Measurements from ENCODE around the gene CHD9.

CHD9 gene

DNA sequence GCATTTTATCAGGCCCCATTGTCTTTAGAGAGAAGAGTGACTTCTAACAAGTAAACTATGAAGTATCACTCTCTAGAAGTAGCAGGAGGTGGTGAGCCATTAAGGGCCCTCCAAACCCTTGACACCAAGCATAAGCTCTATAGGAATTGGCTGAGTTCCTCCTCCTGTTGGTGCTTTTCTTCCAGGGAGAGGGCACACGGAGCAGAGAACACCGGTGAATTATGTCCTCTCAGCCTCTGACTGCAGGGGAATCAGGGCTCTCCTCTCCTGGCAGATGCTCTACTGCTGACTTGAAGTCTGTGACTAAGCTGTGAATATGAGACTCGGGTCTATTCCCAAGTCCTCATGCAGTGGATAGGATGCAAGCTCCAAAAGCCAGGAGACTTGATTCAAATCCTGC, 32.3 kb downstream of the CHD9 start:
- Mint-ChIP-seq H3K36me3 (peaks cover 8 to 26% of the 10 kb centered on the region in 2 donors), H3K9me3 (no peaks in the 10 kb centered on the region), H3K4me3 (no peak overlapping the region), H3K4me1 (peaks cover 39 to 66% of the 10 kb centered on the region in 2 donors), H3K27me3 (no peaks in the 10 kb centered on the region), H3K27ac (no peak overlapping the region)
- DNase-seq = no peak
- ATAC-seq (replicated peaks) = no peak

DNA sequence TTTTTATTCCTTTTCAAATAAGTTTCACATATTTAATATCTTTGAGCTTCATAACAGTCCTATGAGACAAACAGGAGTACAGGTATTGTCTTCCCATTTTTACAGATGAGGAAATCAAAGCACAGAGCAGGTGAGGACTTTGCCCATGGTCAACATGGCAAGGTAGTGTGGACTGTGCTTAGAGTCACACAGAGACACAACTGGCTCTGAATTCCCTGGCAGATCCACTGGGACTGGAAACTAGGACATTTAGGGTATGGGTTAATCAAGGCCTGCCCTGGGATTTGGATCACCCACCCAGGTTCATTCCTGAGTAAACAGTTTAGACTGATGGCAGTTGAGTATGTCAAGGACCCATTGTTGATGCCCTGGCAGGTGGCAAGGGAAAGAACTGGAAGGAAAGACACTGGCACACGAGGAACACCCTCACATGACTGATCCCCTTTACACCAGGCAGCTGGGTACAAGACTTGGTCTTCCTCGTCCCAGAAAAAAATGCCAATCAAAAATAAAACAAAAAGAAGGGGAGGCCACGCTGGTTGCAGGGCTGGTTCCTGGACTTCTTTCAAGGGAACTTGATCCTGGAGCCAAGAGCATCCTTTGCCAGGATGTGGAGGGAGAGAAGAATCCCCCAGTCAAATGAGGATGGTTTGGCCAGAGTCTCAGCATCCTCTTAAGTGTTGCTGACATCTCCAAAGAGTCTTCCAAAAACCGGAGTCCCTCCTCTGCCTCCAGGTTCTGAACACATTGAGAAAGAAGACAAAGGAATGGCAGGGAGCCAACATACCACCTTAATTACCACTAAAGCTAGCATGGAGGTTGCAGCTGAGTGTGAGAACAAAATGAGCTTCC, 34.9 kb downstream of the CHD9 start:
- Mint-ChIP-seq H3K4me3 (no peak overlapping the region), H3K9me3 (no peaks in the 10 kb centered on the region), H3K27me3 (no peaks in the 10 kb centered on the region), H3K27ac (no peak overlapping the region), H3K36me3 (peaks cover 0 to 11% of the 10 kb centered on the region in 2 donors), H3K4me1 (peaks cover 50 to 74% of the 10 kb centered on the region in 2 donors)
- ATAC-seq (replicated peaks) (no peak), DNase-seq (no peak)

DNA sequence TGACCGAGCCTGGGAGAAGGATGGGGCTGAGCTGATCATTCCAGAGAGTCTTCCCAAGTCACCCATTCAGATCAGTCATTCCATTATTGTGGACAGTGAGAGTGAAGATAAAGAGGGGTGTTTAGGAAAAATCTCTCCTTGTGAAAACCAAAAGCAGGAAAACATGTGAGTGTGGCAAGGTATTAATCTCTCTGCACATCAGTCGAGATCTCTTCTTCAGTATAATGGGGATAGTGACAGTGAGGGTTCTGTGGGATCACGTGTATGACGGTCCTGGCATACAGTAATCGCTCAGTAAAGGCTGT, 35.4 kb downstream of the CHD9 start:
- H3K4me1 Mint-ChIP-seq = peaks cover 50 to 77% of the 10 kb centered on the region in 2 donors
- peak overlapping the region; percentile 80 for H3K27ac Mint-ChIP-seq
- DNase-seq = no peak
- no peak for ATAC-seq (replicated peaks)
- H3K27me3 Mint-ChIP-seq = no peaks in the 10 kb centered on the region
- no peaks in the 10 kb centered on the region for H3K9me3 Mint-ChIP-seq
- peaks cover 0 to 11% of the 10 kb centered on the region in 2 donors for H3K36me3 Mint-ChIP-seq
- H3K4me3 Mint-ChIP-seq = peak overlapping the region; percentile 57 to 60

DNA sequence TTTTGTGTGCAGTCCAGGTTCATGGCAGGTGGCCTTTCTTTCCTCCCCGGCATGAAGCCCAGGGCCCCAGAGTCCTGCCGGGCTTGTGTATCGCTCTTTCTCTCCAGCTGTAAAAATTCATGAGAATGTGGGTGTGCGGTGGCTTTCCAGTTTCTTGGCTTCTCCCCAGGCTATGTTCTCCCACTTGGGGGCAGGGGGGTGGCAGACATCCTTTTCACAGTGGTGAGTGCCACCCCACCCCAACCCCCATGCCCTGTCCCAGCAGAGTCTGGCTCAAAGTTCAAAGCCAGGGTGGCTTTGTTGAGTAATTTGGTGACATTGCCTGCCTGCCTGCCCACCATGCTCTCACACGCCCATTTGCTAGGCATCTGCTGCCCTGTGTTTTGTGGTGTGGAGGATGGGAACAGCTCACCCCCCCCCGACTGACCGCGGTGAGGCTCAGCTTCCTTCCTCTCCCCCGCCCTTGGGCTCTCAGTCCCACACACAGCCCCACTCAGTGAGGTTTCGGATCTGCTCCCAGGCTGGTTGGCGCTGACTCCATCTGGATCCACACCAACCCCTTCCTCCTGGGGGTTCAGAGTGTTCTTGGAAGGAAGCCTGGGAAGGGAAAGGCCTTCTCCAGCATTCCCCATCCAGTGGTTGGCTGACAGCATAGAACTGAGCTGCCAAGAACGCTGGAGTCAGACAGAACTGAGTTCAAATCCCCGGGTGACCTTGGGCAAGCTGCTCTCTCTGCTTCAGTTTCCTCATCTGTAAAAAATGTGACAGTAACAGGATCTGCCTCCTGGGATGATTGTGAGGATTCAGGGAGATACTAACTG, 36.0 kb downstream of the CHD9 start:
- H3K4me3 Mint-ChIP-seq = peak overlapping the region; percentile 57 to 60

DNA sequence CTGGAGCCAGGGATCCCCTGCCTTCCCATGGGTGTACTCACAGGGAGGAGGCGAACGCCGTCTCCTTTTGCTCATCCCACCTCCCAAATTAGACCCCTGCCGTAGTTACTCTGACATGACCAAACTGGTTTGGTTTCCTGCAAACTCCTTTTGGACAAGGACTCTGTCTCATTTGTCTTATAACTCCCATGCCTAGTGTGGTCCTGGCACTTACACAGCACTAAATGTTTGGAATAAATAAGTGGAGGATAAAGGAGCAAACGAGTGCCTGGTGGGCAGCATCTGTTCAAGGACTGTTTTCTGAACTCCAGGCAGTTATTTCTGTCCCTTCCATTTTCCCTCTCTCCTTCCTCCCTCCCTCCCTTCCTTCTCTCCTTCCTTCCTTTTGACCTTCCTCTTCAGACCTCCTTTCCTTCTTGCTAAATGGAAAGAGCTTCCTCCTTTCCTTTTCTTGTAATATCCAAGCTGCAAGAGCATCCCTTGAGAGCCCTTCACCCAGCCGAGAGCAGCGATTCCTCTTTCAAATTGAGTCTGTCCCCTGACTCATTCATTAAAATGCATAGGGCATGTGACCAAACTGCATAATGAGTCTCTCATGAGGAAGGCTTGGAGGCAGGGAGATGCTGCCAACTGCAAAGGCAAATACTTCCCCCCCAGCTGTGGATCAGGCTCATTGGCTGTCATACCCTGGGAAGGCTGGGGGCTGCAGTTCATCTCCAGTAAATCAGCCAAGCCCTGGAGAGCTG, 36.8 kb downstream of the CHD9 start:
- no peaks in the 10 kb centered on the region for H3K27me3 Mint-ChIP-seq
- ATAC-seq (replicated peaks) = peak; percentile 89 to 91
- peak; percentile 59 for DNase-seq
- H3K36me3 Mint-ChIP-seq = peaks cover 0 to 7% of the 10 kb centered on the region in 2 donors
- H3K4me3 Mint-ChIP-seq = peak overlapping the region; percentile 68 to 72
- H3K4me1 Mint-ChIP-seq = peaks cover 43 to 68% of the 10 kb centered on the region in 2 donors
- H3K9me3 Mint-ChIP-seq = no peaks in the 10 kb centered on the region
- peak overlapping the region; percentile 39 for H3K27ac Mint-ChIP-seq

More for the DNA sequence above, 36.0 kb downstream of the CHD9 start:
- Mint-ChIP-seq H3K4me1 (peaks cover 44 to 72% of the 10 kb centered on the region in 2 donors), H3K27ac (peak overlapping the region; percentile 80), H3K9me3 (no peaks in the 10 kb centered on the region), H3K27me3 (no peaks in the 10 kb centered on the region), H3K36me3 (peaks cover 0 to 7% of the 10 kb centered on the region in 2 donors)
- ATAC-seq (replicated peaks) (peak; percentile 59 to 61), DNase-seq (peak; percentile 48)

DNA sequence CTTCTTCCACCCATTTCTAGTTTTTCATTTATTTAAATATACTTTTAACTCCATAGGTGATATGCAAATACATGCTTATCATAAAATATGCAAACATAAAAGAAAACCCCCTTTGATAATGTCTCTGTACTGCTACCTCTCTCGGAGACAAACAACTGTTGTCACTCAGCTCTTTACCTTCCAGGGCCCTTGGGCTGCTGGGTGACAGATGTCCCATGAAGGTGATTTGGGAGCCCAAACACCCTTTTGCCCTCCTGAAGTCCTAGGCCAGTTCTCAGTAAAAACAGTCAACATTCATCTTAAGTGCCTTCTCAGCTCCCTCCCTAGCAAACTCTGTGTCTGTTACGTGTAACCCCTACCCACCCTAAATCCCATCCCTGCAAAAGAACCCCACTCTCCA, 37.5 kb downstream of the CHD9 start:
- ATAC-seq (replicated peaks) (no peak), DNase-seq (no peak)
- Mint-ChIP-seq H3K4me1 (peaks cover 43 to 64% of the 10 kb centered on the region in 2 donors), H3K27me3 (no peaks in the 10 kb centered on the region), H3K9me3 (no peaks in the 10 kb centered on the region), H3K36me3 (peaks cover 1 to 9% of the 10 kb centered on the region in 2 donors), H3K4me3 (peak overlapping the region in 1 of 2 donors; percentile 25), H3K27ac (no peak overlapping the region)

DNA sequence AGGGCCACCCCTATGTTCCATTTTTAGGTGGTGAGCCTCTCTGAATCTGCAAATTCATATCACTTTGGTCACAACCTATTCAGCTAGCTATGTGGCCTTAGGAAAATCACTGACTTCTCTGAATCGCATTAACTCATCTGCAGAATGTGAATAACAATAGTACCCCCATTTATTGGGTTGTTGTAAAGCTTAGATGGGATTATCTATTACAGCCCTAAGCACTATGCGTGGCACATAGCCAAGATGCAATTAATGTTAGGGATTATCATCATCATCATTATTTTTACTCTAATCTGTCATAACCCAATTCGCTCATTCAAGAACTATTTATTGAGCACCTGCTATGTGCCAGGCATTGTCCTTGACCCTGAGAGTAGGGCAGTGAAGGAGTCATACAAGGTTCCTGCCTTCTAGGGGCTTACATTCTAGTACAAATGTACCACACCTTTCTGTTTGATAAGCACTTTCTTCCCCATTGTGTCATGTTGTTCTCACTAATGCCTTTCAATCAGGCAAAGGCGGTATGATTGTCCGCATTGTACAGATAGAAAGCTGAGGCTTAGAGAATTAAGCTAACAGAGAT, 38.5 kb downstream of the CHD9 start:
- Mint-ChIP-seq H3K27ac (peak overlapping the region; percentile 87), H3K4me1 (peaks cover 45 to 67% of the 10 kb centered on the region in 2 donors)
- no peak for DNase-seq

DNA sequence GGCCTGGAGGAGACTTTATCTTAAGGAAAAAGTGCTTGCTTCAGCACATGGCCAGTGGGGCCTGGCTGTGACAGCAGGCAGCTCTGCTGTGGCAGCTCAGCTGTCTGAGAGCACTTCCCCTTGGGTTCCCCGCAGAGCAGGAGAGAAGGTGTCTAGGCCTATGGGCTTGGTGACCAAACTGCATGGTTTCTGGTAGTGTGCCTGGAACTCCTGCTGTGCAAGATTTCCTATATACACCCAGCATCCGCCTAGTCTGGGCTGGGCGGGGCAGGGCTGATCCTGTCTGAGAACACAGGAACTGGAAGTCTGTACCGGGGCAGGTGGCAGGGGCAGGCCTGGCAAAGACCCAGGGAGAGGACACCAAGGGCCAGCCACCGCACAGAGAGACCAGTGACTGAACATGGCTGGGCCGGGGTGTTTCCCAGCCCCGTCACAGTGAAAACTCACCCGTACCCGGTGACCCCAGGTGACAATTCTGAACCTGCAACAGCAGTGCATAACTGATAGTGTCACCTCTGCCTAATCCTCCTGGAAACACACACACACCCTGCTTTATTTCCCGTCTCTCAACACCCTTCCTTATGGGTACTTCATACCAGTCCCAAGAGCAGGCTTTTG, 39.3 kb downstream of the CHD9 start:
- Mint-ChIP-seq H3K4me1 (peaks cover 53 to 74% of the 10 kb centered on the region in 2 donors), H3K27ac (peak overlapping the region; percentile 87), H3K4me3 (peak overlapping the region in 1 of 2 donors; percentile 67), H3K36me3 (peaks cover 1 to 7% of the 10 kb centered on the region in 2 donors), H3K9me3 (no peaks in the 10 kb centered on the region), H3K27me3 (no peaks in the 10 kb centered on the region)
- ATAC-seq (replicated peaks) (peak; percentile 59), DNase-seq (peak; percentile 39)

More for the DNA sequence above, 38.5 kb downstream of the CHD9 start:
- H3K36me3 Mint-ChIP-seq = peaks cover 1 to 10% of the 10 kb centered on the region in 2 donors
- no peaks in the 10 kb centered on the region for H3K9me3 Mint-ChIP-seq
- no peak for ATAC-seq (replicated peaks)
- no peak overlapping the region for H3K4me3 Mint-ChIP-seq
- no peaks in the 10 kb centered on the region for H3K27me3 Mint-ChIP-seq

DNA sequence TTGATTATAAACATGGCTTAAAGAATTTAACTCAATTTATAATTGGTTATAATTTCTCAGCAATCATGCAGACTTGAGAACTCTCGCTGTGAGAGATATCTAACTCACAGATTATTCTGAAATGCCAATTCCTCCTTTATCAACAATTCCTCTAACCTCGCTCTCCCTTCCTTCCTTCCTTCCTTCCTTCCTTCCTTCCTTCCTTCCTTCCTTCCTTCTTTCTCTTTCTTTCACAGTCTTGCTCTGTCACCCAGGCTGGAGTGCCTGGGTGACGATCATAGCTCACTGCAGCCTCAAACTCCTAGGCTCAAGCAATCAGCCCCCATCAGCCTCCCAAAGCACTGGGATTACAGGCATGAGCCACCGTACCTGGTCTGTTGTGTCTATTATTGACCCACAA, 42.4 kb downstream of the CHD9 start:
- ATAC-seq (replicated peaks) (no peak), DNase-seq (no peak)
- Mint-ChIP-seq H3K27me3 (no peaks in the 10 kb centered on the region), H3K4me1 (peaks cover 34 to 67% of the 10 kb centered on the region in 2 donors), H3K36me3 (peaks cover 1 to 4% of the 10 kb centered on the region in 2 donors), H3K4me3 (no peak overlapping the region), H3K27ac (no peak overlapping the region), H3K9me3 (no peaks in the 10 kb centered on the region)

DNA sequence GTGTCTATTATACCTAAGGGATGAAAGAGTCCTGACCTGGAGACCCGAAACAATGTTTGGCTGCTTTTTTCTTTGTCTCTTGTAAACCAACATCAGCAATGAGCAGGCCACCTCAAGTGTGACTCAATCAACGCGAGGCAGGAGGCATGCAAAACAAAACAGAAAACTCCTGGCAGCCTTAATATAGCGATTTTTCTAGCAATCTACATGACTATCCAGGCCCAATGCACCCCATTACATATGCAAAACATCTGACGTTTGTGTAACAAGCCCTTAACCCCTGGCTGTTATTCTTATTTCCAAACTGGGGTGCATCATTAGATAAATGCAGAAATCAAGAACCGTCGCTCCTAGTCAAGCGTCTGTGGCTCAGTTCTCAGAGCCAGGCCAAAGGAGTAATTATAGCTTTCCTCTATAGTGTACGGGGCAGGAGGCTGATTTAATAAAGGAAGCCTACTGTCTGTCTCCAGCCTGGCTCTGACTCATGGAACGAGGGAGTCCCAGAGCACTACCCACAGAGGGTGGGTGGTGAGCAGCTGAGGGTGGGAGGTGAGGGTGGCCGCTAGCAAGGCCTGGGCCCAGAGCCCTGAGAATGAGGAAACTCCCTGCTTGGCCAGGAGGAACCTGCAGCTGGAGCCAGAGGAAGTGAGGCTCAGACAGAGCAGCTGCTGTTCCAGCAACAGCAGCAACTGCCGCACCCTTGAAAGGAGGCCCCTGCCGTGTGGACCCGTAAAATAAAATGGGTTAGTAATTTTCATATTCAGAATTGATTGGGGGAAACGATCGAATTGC, 43.9 kb downstream of the CHD9 start:
- Mint-ChIP-seq H3K9me3 (no peaks in the 10 kb centered on the region), H3K27me3 (no peaks in the 10 kb centered on the region), H3K27ac (peak overlapping the region; percentile 96), H3K36me3 (peaks cover 1 to 4% of the 10 kb centered on the region in 2 donors), H3K4me1 (peaks cover 26 to 51% of the 10 kb centered on the region in 2 donors), H3K4me3 (peak overlapping the region; percentile 81 to 87)
- ATAC-seq (replicated peaks) (peak; percentile 87 to 88), DNase-seq (peak; percentile 77)

DNA sequence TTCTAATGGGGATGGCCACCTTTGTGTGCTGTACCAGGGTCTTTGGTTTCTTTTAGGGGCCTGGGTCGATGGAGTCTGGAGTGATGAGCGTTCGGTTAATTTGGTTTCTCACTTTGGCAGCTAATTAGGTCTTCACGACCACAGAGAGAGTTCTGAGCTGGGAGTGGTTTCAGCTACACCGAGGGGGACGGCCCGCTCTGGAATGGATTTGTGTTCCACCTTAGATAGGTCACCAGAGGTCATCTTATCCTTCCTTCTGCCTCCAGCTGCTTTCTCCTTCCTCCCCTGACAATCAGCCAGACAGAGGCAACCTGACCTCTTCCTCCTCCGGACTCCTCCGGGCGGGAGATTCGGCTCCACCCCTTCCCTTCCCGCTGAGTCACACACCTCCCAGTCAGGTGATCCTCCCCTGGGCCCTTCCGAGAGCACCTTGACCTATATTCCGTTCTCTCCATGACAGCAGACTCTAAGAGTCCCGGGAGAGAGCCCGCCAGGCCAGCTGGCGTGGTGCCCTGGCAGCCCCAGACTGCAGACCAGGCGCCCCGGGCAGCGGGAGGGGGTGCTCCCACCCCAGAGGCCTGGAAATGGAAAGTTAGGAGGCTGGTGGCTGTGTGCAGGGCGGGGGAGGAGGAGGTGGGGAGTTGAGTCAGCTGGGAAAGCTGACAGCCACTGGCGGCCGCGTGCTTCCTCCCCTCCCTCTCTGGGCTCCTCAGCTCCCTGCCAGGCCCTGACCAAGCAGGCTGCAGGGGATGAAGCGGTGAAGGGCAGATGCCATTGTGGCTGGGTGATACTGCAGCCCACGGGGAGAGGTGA, 44.7 kb downstream of the CHD9 start:
- H3K9me3 Mint-ChIP-seq = no peaks in the 10 kb centered on the region
- DNase-seq = peak; percentile 50
- H3K4me1 Mint-ChIP-seq = peaks cover 18 to 43% of the 10 kb centered on the region in 2 donors
- H3K27ac Mint-ChIP-seq = peak overlapping the region; percentile 96
- H3K36me3 Mint-ChIP-seq = peaks cover 1 to 4% of the 10 kb centered on the region in 2 donors
- peak; percentile 68 to 70 for ATAC-seq (replicated peaks)
- H3K27me3 Mint-ChIP-seq = no peaks in the 10 kb centered on the region
- H3K4me3 Mint-ChIP-seq = peak overlapping the region; percentile 81 to 87

DNA sequence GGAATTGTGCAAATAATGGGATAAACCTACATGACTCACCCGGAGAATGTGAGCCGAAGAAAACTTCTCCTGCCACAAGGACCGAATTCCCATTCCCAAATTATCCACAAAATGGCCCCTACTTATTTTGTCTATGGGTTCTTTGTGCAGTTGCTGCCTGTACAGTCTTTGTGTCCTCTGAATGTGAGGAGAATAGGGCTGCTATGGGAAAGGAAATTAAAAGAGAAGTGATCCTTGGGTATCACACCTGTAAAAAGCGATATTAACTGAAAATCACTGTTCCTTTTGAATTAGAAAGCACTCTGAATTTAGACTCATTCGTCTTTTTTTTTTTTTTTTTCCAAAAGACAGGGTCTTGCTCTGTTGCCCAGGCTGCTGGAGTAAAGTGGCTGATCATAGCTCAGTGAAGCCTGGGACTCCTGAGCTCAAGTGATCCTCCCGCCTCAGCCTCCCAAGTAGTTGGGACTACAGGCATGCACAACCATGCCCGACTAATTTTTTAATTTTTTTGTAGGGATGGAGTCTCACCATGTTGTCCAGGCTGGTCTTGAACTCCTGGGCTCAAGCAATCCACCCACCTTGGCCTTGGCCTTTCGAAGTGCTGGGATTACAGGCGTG, 45.4 kb downstream of the CHD9 start:
- no peaks in the 10 kb centered on the region for H3K27me3 Mint-ChIP-seq

More for the DNA sequence above, 45.4 kb downstream of the CHD9 start:
- ATAC-seq (replicated peaks) (no peak), DNase-seq (no peak)
- H3K27ac Mint-ChIP-seq = peak overlapping the region; percentile 5
- H3K4me1 Mint-ChIP-seq = peaks cover 18 to 37% of the 10 kb centered on the region in 2 donors
- H3K36me3 Mint-ChIP-seq = peaks cover 1 to 4% of the 10 kb centered on the region in 2 donors
- peak overlapping the region; percentile 81 to 87 for H3K4me3 Mint-ChIP-seq
- H3K9me3 Mint-ChIP-seq = no peaks in the 10 kb centered on the region
